Activated CD4-positive, alpha-beta T cell treated with anti-CD3 and anti-CD28 coated beads, Interleukin-2, amount 50 U/mL, for 16 hours (primary cell): ENCODE results near the gene COQ8A.
"Not testable (repeated sequence)": the region's sequence is repeated elsewhere in the genome, so short reads cannot be mapped to it uniquely, and the experiment has no call there.

Source experiments
- DNase-seq: peaks from one replicate; pipeline ENCODE4 v3.0.0-alpha.2; 2020

COQ8A gene

GRCh38 chr1:226929260-226930111 lies 10.6 kb upstream of the COQ8A start:
- DNase-seq, result not testable (repeated sequence)

GRCh38 chr1:226934483-226935237 lies 5.4 kb upstream of the COQ8A start:
- DNase-seq, result no peak

GRCh38 chr1:226937940-226938725 lies 2.0 kb upstream of the COQ8A start:
- no peak for DNase-seq

GRCh38 chr1:226938903-226939437 lies 1.1 kb upstream of the COQ8A start:
- peak; percentile 40 for DNase-seq

GRCh38 chr1:226939438-226940028 lies 561 bp upstream of the COQ8A start:
- DNase-seq, result peak; percentile 74

GRCh38 chr1:226940806-226941067 lies 643 bp downstream of the COQ8A start:
- DNase-seq, result no peak

- DNase-seq, result no peak
Measured at GRCh38 chr1:226942392-226942791, 2.3 kb downstream of the COQ8A start.

GRCh38 chr1:226943156-226943555 lies 3.1 kb downstream of the COQ8A start:
- no peak for DNase-seq

GRCh38 chr1:226943927-226944326 lies 3.8 kb downstream of the COQ8A start:
- no peak for DNase-seq

- DNase-seq, result no peak
Measured at GRCh38 chr1:226945106-226945857, 5.2 kb downstream of the COQ8A start.

- no peak for DNase-seq
Measured at GRCh38 chr1:226945858-226946245, 5.8 kb downstream of the COQ8A start.

- DNase-seq, result no peak
Measured at GRCh38 chr1:226946285-226946684, 6.2 kb downstream of the COQ8A start.

GRCh38 chr1:226946841-226947240 lies 6.7 kb downstream of the COQ8A start:
- no peak for DNase-seq

- DNase-seq, result no peak
Measured at GRCh38 chr1:226948051-226948450, 8.0 kb downstream of the COQ8A start.

- DNase-seq, result no peak
Measured at GRCh38 chr1:226948480-226948879, 8.4 kb downstream of the COQ8A start.

- no peak for DNase-seq
Measured at GRCh38 chr1:226948996-226949395, 8.9 kb downstream of the COQ8A start.

GRCh38 chr1:226949401-226949800 lies 9.3 kb downstream of the COQ8A start:
- no peak for DNase-seq

- DNase-seq, result no peak
Measured at GRCh38 chr1:226950316-226950715, 10.2 kb downstream of the COQ8A start.

- no peak for DNase-seq
Measured at GRCh38 chr1:226950871-226951270, 10.8 kb downstream of the COQ8A start.

GRCh38 chr1:226951286-226952117 lies 11.4 kb downstream of the COQ8A start:
- DNase-seq, result no peak

GRCh38 chr1:226952118-226952441 lies 12.0 kb downstream of the COQ8A start:
- DNase-seq, result no peak
